GM12878 (cell line): ENCODE results near the gene GABPA. TPM values are rescaled to one million over a fixed set of nuclear protein-coding genes. Genes with fewer than 3 reads are reported as not detected.

Source experiments
- CHD2 ChIP-seq: IDR thresholded peaks from 2 replicates; pipeline ENCODE4 v1.6.1; 2011; ENCODE audit warnings: low read depth, low read length, improper control_type of control experiment, borderline replicate concordance
- DPF2 ChIP-seq: fragments of 450-650 bp; IDR thresholded peaks from 2 replicates; pipeline ENCODE4 v1.6.1; 2017; ENCODE audit warnings: mild to moderate bottlenecking
- GABPA ChIP-seq: IDR thresholded peaks from 2 replicates; pipeline ENCODE4 v1.6.1; 2014; ENCODE audit warnings: antibody characterized with exemption, low read depth, mild to moderate bottlenecking, inconsistent platforms
- HDAC6 ChIP-seq: fragments of 200-600 bp; sonication (generic); IDR thresholded peaks from one replicate; pipeline ENCODE4 v1.8.0; 2017; ENCODE audit warnings: antibody characterized with exemption; ENCODE audit not compliant: unreplicated experiment
- KAT2A ChIP-seq: conservative IDR thresholded peaks from 2 replicates; pipeline ENCODE4 v1.6.1; 2011; ENCODE audit warnings: low read depth, low read length; ENCODE audit not compliant: control insufficient read depth
- NFIC ChIP-seq: IDR thresholded peaks from 2 replicates; pipeline ENCODE4 v1.6.1; 2012; ENCODE audit warnings: low read depth, mild to moderate bottlenecking, inconsistent platforms, low read length, moderate library complexity
- SIX5 ChIP-seq: IDR thresholded peaks from 2 replicates; pipeline ENCODE4 v1.6.1; 2011; ENCODE audit warnings: mild to moderate bottlenecking, low read depth, low read length, moderate library complexity; ENCODE audit not compliant: severe bottlenecking
- STAT3 ChIP-seq: IDR thresholded peaks from 2 replicates; pipeline ENCODE4 v1.6.1; 2011; ENCODE audit warnings: low read depth, low read length, improper control_type of control experiment
- ZSCAN29 ChIP-seq: fragments of 450-650 bp; IDR thresholded peaks from 2 replicates; pipeline ENCODE4 v1.6.1; 2017; ENCODE audit warnings: mild to moderate bottlenecking, moderate library complexity
- polyA plus RNA-seq, 11 experiments: library from polyadenylated mRNA; depleted of rRNA in 4 of 11; unstranded in 6 of 11; stranded (reverse) in 5 of 11; fragments of >200 nt; fragmentation: Nextera tagmentation in 4 of 11; fragmentation: Illumina TruSeq in 1 of 11; extraction: Ambion mirVana in 4 of 11; extraction: Trizol in 1 of 11; gene quantifications; 1 replicate in 1 of 11; 2 replicates in 10 of 11; pipeline versions ENCODE4 v1.2.1 to v1.2.3, GENCODE V29; 2011 to 2016; ENCODE audit warnings: inconsistent platforms in 2 of 11, missing spikeins in 2 of 11, low read depth in 1 of 11
- total RNA-seq, 4 experiments: library from RNA; depleted of rRNA in 3 of 4; stranded (reverse); fragments of >200 nt in 3 of 4; fragmentation: Illumina TruSeq in 1 of 4; extraction: Trizol in 1 of 4; gene quantifications; 2 replicates each; pipeline versions ENCODE4 v1.2.1 to v1.2.3, GENCODE V29; 2013 to 2021
- TF ChIP-seq, protein P1 (sequence below): fragments of 450-650 bp; IDR thresholded peaks from 2 replicates; pipeline ENCODE4 v1.6.1; 2017; ENCODE audit warnings: low read depth, mild to moderate bottlenecking, moderate library complexity
- TF ChIP-seq, protein P2 (sequence below), 3 experiments: IDR thresholded peaks in 2 of 3; conservative IDR thresholded peaks in 1 of 3; 2 replicates each; pipeline ENCODE4 v1.5.1; 2011; ENCODE audit warnings: low read depth in 3 of 3, low read length in 3 of 3, mild to moderate bottlenecking in 3 of 3, control low read depth in 2 of 3, moderate library complexity in 2 of 3, inconsistent platforms in 1 of 3, mixed read lengths in 1 of 3; ENCODE audit not compliant: control insufficient read depth in 2 of 3, insufficient read depth in 1 of 3; ENCODE audit errors: extremely low read depth in 1 of 3
- TF ChIP-seq, protein P3 (sequence below): IDR thresholded peaks from 2 replicates; pipeline ENCODE4 v1.6.1; 2012; ENCODE audit warnings: low read depth, low read length, improper control_type of control experiment
- TF ChIP-seq, protein P4 (sequence below): fragments of 450-650 bp; IDR thresholded peaks from 2 replicates; pipeline ENCODE4 v1.6.1; 2018; ENCODE audit warnings: mild to moderate bottlenecking, low read depth, moderate library complexity; ENCODE audit not compliant: partially characterized antibody

GABPA gene
- total and polyA plus RNA-seq, 10 of the 15 experiments (the other 5 are each of a cell fraction or from before 2014, with no cell fraction given) = 7.6 to 25.6 (median 22.9) TPM

DNA sequence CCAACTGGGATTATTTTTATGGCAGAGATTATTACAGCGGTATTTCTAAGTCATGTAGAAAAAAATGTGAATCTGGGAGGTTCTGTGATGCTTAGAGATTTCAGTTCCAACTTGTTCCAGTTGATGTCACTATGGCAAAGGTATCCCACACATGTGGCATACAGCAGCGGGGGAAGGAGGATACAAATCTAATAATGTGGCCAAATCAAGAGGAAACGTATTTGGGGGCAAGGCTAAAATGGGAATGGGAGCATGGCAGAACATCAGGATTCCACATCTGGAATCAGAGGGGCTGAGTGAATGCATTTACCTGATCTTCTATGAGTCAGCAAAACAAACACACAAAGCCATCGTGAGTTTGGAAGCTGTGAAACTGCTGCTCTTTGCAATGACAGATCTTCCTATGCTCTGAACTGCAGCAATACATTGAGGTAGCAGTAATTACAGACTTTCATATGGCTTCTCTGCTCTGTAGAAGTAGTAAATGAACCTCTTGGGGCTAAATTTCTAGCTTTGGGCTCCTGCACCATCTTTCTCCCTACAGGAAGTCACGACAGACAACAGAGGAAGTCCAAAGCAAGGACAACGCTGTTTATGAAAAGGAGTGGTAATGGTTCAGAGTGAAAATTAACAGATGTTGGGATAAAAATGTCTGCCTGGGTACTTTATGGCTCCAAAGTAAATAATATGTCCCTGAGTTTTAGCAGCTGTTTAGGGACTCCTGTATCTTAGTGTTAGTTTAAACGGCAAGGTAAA, 55.5 kb downstream of the GABPA start (continued):
- TF ChIP-seq, protein P1, sequence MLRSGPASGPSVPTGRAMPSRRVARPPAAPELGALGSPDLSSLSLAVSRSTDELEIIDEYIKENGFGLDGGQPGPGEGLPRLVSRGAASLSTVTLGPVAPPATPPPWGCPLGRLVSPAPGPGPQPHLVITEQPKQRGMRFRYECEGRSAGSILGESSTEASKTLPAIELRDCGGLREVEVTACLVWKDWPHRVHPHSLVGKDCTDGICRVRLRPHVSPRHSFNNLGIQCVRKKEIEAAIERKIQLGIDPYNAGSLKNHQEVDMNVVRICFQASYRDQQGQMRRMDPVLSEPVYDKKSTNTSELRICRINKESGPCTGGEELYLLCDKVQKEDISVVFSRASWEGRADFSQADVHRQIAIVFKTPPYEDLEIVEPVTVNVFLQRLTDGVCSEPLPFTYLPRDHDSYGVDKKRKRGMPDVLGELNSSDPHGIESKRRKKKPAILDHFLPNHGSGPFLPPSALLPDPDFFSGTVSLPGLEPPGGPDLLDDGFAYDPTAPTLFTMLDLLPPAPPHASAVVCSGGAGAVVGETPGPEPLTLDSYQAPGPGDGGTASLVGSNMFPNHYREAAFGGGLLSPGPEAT = no peak
- TF ChIP-seq, protein P2, sequence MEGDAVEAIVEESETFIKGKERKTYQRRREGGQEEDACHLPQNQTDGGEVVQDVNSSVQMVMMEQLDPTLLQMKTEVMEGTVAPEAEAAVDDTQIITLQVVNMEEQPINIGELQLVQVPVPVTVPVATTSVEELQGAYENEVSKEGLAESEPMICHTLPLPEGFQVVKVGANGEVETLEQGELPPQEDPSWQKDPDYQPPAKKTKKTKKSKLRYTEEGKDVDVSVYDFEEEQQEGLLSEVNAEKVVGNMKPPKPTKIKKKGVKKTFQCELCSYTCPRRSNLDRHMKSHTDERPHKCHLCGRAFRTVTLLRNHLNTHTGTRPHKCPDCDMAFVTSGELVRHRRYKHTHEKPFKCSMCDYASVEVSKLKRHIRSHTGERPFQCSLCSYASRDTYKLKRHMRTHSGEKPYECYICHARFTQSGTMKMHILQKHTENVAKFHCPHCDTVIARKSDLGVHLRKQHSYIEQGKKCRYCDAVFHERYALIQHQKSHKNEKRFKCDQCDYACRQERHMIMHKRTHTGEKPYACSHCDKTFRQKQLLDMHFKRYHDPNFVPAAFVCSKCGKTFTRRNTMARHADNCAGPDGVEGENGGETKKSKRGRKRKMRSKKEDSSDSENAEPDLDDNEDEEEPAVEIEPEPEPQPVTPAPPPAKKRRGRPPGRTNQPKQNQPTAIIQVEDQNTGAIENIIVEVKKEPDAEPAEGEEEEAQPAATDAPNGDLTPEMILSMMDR (IDR thresholded peaks at IDR 0.05 in 2 of 3, conservative IDR thresholded peaks at IDR 0.05 in 1 of 3; ENCODE audit: control insufficient read depth in 2 of 3, extremely low read depth in 1 of 3, insufficient read depth in 1 of 3, low read depth in 3 of 3, low read length in 3 of 3) = peak; percentile 29 to 35 (median 32); a peak in 3 of 6 replicates
- TF ChIP-seq SIX5 = no peak
- no peak for TF ChIP-seq HDAC6
- TF ChIP-seq NFIC = no peak
- TF ChIP-seq CHD2 = no peak
- TF ChIP-seq DPF2 = no peak
- TF ChIP-seq KAT2A = no peak
- TF ChIP-seq GABPA = 0 out of 2 replicates have a peak, but pooled peaks have one; percentile 29
- TF ChIP-seq, protein P3, sequence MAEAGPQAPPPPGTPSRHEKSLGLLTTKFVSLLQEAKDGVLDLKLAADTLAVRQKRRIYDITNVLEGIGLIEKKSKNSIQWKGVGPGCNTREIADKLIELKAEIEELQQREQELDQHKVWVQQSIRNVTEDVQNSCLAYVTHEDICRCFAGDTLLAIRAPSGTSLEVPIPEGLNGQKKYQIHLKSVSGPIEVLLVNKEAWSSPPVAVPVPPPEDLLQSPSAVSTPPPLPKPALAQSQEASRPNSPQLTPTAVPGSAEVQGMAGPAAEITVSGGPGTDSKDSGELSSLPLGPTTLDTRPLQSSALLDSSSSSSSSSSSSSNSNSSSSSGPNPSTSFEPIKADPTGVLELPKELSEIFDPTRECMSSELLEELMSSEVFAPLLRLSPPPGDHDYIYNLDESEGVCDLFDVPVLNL = no peak
- no peak for TF ChIP-seq ZSCAN29
- TF ChIP-seq, protein P4, sequence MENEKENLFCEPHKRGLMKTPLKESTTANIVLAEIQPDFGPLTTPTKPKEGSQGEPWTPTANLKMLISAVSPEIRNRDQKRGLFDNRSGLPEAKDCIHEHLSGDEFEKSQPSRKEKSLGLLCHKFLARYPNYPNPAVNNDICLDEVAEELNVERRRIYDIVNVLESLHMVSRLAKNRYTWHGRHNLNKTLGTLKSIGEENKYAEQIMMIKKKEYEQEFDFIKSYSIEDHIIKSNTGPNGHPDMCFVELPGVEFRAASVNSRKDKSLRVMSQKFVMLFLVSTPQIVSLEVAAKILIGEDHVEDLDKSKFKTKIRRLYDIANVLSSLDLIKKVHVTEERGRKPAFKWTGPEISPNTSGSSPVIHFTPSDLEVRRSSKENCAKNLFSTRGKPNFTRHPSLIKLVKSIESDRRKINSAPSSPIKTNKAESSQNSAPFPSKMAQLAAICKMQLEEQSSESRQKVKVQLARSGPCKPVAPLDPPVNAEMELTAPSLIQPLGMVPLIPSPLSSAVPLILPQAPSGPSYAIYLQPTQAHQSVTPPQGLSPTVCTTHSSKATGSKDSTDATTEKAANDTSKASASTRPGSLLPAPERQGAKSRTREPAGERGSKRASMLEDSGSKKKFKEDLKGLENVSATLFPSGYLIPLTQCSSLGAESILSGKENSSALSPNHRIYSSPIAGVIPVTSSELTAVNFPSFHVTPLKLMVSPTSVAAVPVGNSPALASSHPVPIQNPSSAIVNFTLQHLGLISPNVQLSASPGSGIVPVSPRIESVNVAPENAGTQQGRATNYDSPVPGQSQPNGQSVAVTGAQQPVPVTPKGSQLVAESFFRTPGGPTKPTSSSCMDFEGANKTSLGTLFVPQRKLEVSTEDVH = no peak
- no peak for TF ChIP-seq STAT3
- TF ChIP-seq, all 136 proteins: peak for 4
